Skeletal muscle tissue (tissue), 4 donors: ENCODE results near the gene VILL. TPM values are rescaled to one million over a fixed set of nuclear protein-coding genes. Genes with fewer than 3 reads are reported as not detected.
A peak's percentile ranks its signal among the peaks of the same experiment; 100 is the strongest.

Experiments used
- H3K27ac ChIP-seq: one replicate; pipeline ENCODE4 v1.7.0; 2013; ENCODE audit warnings: mild to moderate bottlenecking, low read depth, low read length, inconsistent platforms
- H3K27me3 ChIP-seq, 3 donors: one replicate each; pipeline ENCODE4 v1.7.0; 2013; ENCODE audit warnings: low read length in 3 of 3; ENCODE audit not compliant: control insufficient read depth in 3 of 3, insufficient read depth in 3 of 3
- H3K36me3 ChIP-seq, 3 donors: one replicate each; pipeline ENCODE4 v1.7.0; 2013; ENCODE audit warnings: low read length in 3 of 3; ENCODE audit not compliant: control insufficient read depth in 3 of 3, insufficient read depth in 3 of 3
- H3K4me1 ChIP-seq, 3 donors: one replicate each; pipeline ENCODE4 v1.7.0; 2013; ENCODE audit warnings: low read length in 3 of 3, mild to moderate bottlenecking in 3 of 3; ENCODE audit not compliant: control insufficient read depth in 3 of 3, insufficient read depth in 3 of 3
- H3K4me3 ChIP-seq, 3 donors: one replicate each; pipeline ENCODE4 v1.7.0; 2013; ENCODE audit warnings: low read length in 3 of 3
- H3K9ac ChIP-seq, 3 donors: one replicate each; pipeline ENCODE4 v1.7.0; 2013; ENCODE audit warnings: low read length in 3 of 3, mild to moderate bottlenecking in 3 of 3, moderate library complexity in 2 of 3, low read depth in 1 of 3
- H3K9me3 ChIP-seq, 3 donors: one replicate each; pipeline ENCODE4 v1.7.0; 2013; ENCODE audit warnings: low read length in 3 of 3; ENCODE audit not compliant: control insufficient read depth in 3 of 3
- total RNA-seq: library from RNA; depleted of rRNA; stranded (reverse); fragments of >200 nt; gene quantifications from one replicate; pipeline ENCODE4 v1.2.3, GENCODE V29; 2014
- donor health status: Osteomylitis.

Gene VILL
- total RNA-seq, 1 donor from 2014 or later = 7.8 TPM

DNA sequence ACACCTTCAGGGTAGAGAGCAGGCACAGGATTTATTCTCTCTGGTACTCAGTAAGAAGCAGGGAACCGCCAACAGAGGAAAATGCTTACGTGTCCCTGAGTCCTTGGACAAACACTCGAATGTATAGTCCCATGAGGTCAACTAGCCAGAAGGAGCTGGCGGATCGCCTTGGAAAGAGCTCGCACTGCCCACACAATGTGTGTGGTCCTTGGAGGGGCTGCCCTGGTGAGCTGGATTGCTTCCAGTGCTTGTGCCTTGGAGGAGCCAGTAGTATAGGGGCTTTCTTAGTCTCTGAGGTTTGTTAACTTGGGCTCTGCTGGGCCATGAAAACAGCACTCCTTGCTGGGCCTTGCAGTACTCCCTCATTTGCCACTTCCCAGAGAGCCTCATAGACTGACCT lies 40.7 kb upstream of the VILL start:
- H3K4me3 ChIP-seq = no peak overlapping the region
- peaks cover 0 to 5% (median 4%) of the 10 kb centered on the region in 3 donors for H3K36me3 ChIP-seq
- H3K27me3 ChIP-seq = no peaks in the 10 kb centered on the region
- no peak overlapping the region for H3K27ac ChIP-seq
- peaks cover 11 to 21% (median 18%) of the 10 kb centered on the region in 3 donors for H3K4me1 ChIP-seq
- no peak overlapping the region for H3K9ac ChIP-seq
- H3K9me3 ChIP-seq = no peaks in the 10 kb centered on the region

- H3K36me3 ChIP-seq = peaks cover 0 to 6% (median 5%) of the 10 kb centered on the region in 3 donors
- no peaks in the 10 kb centered on the region for H3K9me3 ChIP-seq
- no peak overlapping the region for H3K4me3 ChIP-seq
- H3K27ac ChIP-seq = no peak overlapping the region
- no peaks in the 10 kb centered on the region for H3K27me3 ChIP-seq
- H3K4me1 ChIP-seq = peaks cover 4 to 11% (median 6%) of the 10 kb centered on the region in 3 donors
- H3K9ac ChIP-seq = no peak overlapping the region
Measured at GRCh38 chr3:37952564-37952963, 38.0 kb upstream of the VILL start.

- Histone ChIP-seq H3K4me1 (peaks cover 6 to 12% (median 7%) of the 10 kb centered on the region in 3 donors), H3K36me3 (peaks cover 0 to 6% (median 5%) of the 10 kb centered on the region in 3 donors), H3K27ac (no peak overlapping the region), H3K27me3 (no peaks in the 10 kb centered on the region), H3K9ac (no peak overlapping the region), H3K4me3 (no peak overlapping the region), H3K9me3 (no peaks in the 10 kb centered on the region)
Measured at GRCh38 chr3:37953226-37953625, 37.4 kb upstream of the VILL start.

- Histone ChIP-seq H3K9ac (no peak overlapping the region), H3K4me3 (no peak overlapping the region), H3K4me1 (peaks cover 6 to 12% (median 7%) of the 10 kb centered on the region in 3 donors), H3K27me3 (no peaks in the 10 kb centered on the region), H3K9me3 (no peaks in the 10 kb centered on the region), H3K36me3 (peaks cover 0 to 6% (median 5%) of the 10 kb centered on the region in 3 donors), H3K27ac (no peak overlapping the region)
Measured at GRCh38 chr3:37953707-37954394, 36.7 kb upstream of the VILL start.

GRCh38 chr3:37954881-37955280 lies 35.7 kb upstream of the VILL start:
- no peaks in the 10 kb centered on the region for H3K9me3 ChIP-seq
- peaks cover 6 to 12% (median 7%) of the 10 kb centered on the region in 3 donors for H3K4me1 ChIP-seq
- H3K27ac ChIP-seq = no peak overlapping the region
- no peaks in the 10 kb centered on the region for H3K27me3 ChIP-seq
- H3K36me3 ChIP-seq = peaks cover 0 to 6% (median 5%) of the 10 kb centered on the region in 3 donors
- H3K4me3 ChIP-seq = no peak overlapping the region
- no peak overlapping the region for H3K9ac ChIP-seq

GRCh38 chr3:37955918-37956707 lies 34.5 kb upstream of the VILL start:
- peaks cover 6 to 12% (median 7%) of the 10 kb centered on the region in 3 donors for H3K4me1 ChIP-seq
- no peak overlapping the region for H3K9ac ChIP-seq
- no peaks in the 10 kb centered on the region for H3K27me3 ChIP-seq
- peaks cover 0 to 6% (median 5%) of the 10 kb centered on the region in 3 donors for H3K36me3 ChIP-seq
- H3K27ac ChIP-seq = peak overlapping the region; percentile 28
- H3K4me3 ChIP-seq = no peak overlapping the region
- no peaks in the 10 kb centered on the region for H3K9me3 ChIP-seq

DNA sequence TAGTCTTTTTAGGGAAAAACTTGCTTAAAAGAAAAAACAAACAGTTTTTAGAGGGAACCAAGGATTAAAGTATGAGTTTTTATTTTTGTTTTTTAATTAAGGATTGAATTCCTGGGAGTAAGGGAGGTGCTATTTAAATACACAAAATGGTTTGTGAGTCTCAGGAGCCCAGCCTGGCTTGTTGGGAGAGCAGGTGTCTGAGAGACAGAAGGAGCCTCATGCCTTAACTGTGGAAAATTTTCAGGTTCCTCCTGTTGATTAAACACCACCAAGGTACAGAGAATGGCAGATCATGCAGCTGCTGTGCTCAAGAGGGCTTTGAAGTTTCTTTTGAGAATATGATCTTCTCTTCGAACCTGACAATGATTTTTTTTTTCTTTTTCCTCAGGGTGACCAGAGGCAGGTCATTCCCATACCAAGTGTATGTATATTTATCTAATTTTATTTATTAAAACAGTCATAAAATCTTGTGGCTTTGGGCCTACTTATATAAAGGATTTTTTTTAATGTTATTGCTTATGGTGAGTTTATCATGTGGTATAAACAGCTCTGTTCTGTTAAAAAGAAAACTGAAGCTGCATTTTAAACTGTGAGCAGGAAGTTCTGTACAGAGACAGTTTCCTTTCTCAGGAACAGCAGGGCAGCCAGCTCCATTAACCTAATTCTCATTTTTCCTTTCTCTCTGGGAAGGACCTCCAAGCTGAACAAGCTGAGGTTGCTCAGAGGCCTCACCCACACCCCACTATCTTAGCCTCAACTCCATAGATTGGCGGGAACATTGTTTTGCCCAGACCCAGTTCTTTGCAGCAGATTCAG lies 33.7 kb upstream of the VILL start:
- peaks cover 6 to 12% (median 7%) of the 10 kb centered on the region in 3 donors for H3K4me1 ChIP-seq
- no peak overlapping the region for H3K9ac ChIP-seq
- H3K4me3 ChIP-seq = no peak overlapping the region
- peaks cover 0 to 6% (median 5%) of the 10 kb centered on the region in 3 donors for H3K36me3 ChIP-seq
- H3K9me3 ChIP-seq = no peaks in the 10 kb centered on the region
- H3K27ac ChIP-seq = peak overlapping the region; percentile 28
- no peaks in the 10 kb centered on the region for H3K27me3 ChIP-seq

- H3K4me1 ChIP-seq = peaks cover 6 to 12% (median 7%) of the 10 kb centered on the region in 3 donors
- no peaks in the 10 kb centered on the region for H3K27me3 ChIP-seq
- H3K9ac ChIP-seq = no peak overlapping the region
- H3K9me3 ChIP-seq = no peaks in the 10 kb centered on the region
- peaks cover 0 to 6% (median 5%) of the 10 kb centered on the region in 3 donors for H3K36me3 ChIP-seq
- peak overlapping the region; percentile 19 for H3K27ac ChIP-seq
- no peak overlapping the region for H3K4me3 ChIP-seq
Measured at GRCh38 chr3:37957539-37957936, 33.0 kb upstream of the VILL start.

- H3K9ac ChIP-seq = no peak overlapping the region
- H3K36me3 ChIP-seq = no peaks in the 10 kb centered on the region
- no peak overlapping the region for H3K4me3 ChIP-seq
- peaks cover 7 to 16% (median 16%) of the 10 kb centered on the region in 3 donors for H3K4me1 ChIP-seq
- no peaks in the 10 kb centered on the region for H3K27me3 ChIP-seq
- peak overlapping the region; percentile 9 for H3K27ac ChIP-seq
- H3K9me3 ChIP-seq = no peaks in the 10 kb centered on the region
Measured at GRCh38 chr3:37961622-37962431, 28.8 kb upstream of the VILL start.
